ENCODE results near the gene GPSM1. TPM values are rescaled to one million over a fixed set of nuclear protein-coding genes. Genes with fewer than 3 reads are reported as not detected.

The GPSM1 gene
- polyA plus RNA-seq, 1 of the 3 experiments (the other 2 are of a cell fraction), result 26.7 TPM

DNA sequence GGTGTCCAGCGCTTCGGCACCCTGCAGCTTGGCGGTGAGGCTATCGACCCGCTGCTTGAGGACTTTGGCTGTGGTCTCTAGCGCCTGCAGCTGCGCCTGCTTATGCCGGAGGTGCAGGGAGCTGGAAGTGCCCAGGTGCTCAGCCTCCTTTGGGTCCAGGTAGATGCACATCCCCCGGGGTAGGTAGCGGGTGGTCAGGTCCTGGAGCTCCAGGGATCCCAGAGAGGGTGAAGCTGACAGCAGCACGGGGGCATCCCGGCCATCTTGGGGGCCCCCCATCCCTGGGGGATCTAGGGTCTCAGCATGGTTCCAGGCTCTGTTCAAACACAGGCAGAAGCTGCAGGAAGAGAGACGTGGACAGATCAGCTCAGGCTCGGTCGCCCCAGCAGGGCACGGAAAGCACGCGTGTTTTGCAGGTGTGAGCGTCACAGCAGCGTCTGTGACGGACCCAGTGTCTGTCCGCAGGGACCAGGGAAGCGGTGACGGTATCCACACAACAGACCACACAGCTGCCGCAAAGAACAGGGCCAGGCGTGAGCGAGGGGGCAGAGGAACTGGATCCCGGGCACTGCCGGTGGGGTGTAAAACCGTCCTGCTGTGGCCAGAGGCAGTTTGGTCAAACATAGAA, 40.9 kb upstream of the GPSM1 start:
- Histone ChIP-seq H4K20me1 (ENCODE audit: insufficient read depth) (no peaks in the 10 kb centered on the region), H3K4me1 (ENCODE audit: control insufficient read depth in 1 of 2, insufficient read depth in 2 of 2, low read depth in 1 of 2, low read length in 1 of 2) (peaks cover 0 to 19% of the 10 kb centered on the region in 2 experiments; a peak in 2 of 4 replicates), H3K27ac (ENCODE audit: low read depth in 2 of 2, low read length in 1 of 2) (no peak overlapping the region), H3K9me3 (no peaks in the 10 kb centered on the region), H2AFZ (ENCODE audit: low read depth) (no peak overlapping the region), H3K4me2 (no peak overlapping the region), H3K27me3 (ENCODE audit: insufficient read depth) (peaks cover 42% of the 10 kb centered on the region), H3F3A (replicated peaks; ENCODE audit: insufficient read depth) (no peaks in the 10 kb centered on the region), H3K36me3 (replicated peaks in 1 of 2; ENCODE audit: control insufficient read depth in 1 of 2, insufficient read depth in 2 of 2, low read length in 1 of 2) (no peaks in the 10 kb centered on the region), H3K9me2 (no peaks in the 10 kb centered on the region), H3K9ac (no peak overlapping the region), H3K4me3 (ENCODE audit: low read depth in 2 of 2, low read length in 1 of 2) (no peak overlapping the region), H3K79me2 (ENCODE audit: insufficient read depth) (no peaks in the 10 kb centered on the region)
- 65% methylated on average over 9 of the region's 30 CpGs for WGBS (ENCODE audit: low lambda C conversion rate)
- no peak for DNase-seq
- no peak for TF ChIP-seq FOXJ3 (CRISPR knock-in tag; IDR thresholded peaks at IDR 0.05)
- TF ChIP-seq POLR2AphosphoS5 (IDR thresholded peaks at IDR 0.05; ENCODE audit: low read depth, low read length), result no peak
- TF ChIP-seq RAD21 (IDR thresholded peaks at IDR 0.05; ENCODE audit: low read length), result no peak
- no peak for TF ChIP-seq TCF12 (IDR thresholded peaks at IDR 0.05)
- TF ChIP-seq, protein P1, sequence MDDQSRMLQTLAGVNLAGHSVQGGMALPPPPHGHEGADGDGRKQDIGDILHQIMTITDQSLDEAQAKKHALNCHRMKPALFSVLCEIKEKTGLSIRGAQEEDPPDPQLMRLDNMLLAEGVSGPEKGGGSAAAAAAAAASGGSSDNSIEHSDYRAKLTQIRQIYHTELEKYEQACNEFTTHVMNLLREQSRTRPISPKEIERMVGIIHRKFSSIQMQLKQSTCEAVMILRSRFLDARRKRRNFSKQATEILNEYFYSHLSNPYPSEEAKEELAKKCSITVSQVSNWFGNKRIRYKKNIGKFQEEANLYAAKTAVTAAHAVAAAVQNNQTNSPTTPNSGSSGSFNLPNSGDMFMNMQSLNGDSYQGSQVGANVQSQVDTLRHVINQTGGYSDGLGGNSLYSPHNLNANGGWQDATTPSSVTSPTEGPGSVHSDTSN (IDR thresholded peaks at IDR 0.05), result no peak
- TF ChIP-seq EP300 (IDR thresholded peaks at IDR 0.05; ENCODE audit: borderline replicate concordance in 1 of 2, low read depth in 1 of 2, low read length in 1 of 2), result no peak
- TF ChIP-seq, protein P2, sequence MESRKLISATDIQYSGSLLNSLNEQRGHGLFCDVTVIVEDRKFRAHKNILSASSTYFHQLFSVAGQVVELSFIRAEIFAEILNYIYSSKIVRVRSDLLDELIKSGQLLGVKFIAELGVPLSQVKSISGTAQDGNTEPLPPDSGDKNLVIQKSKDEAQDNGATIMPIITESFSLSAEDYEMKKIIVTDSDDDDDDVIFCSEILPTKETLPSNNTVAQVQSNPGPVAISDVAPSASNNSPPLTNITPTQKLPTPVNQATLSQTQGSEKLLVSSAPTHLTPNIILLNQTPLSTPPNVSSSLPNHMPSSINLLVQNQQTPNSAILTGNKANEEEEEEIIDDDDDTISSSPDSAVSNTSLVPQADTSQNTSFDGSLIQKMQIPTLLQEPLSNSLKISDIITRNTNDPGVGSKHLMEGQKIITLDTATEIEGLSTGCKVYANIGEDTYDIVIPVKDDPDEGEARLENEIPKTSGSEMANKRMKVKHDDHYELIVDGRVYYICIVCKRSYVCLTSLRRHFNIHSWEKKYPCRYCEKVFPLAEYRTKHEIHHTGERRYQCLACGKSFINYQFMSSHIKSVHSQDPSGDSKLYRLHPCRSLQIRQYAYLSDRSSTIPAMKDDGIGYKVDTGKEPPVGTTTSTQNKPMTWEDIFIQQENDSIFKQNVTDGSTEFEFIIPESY (IDR thresholded peaks at IDR 0.05; ENCODE audit: borderline replicate concordance, low read depth), result no peak
- TF ChIP-seq GABPA (IDR thresholded peaks at IDR 0.05; ENCODE audit: low read depth), result no peak
- no peak for TF ChIP-seq NRF1 (IDR thresholded peaks at IDR 0.05; ENCODE audit: low read depth, low read length)
- TF ChIP-seq, protein P3, sequence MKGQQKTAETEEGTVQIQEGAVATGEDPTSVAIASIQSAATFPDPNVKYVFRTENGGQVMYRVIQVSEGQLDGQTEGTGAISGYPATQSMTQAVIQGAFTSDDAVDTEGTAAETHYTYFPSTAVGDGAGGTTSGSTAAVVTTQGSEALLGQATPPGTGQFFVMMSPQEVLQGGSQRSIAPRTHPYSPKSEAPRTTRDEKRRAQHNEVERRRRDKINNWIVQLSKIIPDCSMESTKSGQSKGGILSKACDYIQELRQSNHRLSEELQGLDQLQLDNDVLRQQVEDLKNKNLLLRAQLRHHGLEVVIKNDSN (IDR thresholded peaks at IDR 0.05; ENCODE audit: borderline replicate concordance, low read depth), result no peak
- ChIA-PET CTCF (interaction anchor here (0.6 to 2.8 kb wide), 8 partner anchors 10 to 197 kb away, joined by 3 to 11 read pairs (median 4); partner anchors contain the start of gene SEC16A), POLR2A (no interaction called here)

DNA sequence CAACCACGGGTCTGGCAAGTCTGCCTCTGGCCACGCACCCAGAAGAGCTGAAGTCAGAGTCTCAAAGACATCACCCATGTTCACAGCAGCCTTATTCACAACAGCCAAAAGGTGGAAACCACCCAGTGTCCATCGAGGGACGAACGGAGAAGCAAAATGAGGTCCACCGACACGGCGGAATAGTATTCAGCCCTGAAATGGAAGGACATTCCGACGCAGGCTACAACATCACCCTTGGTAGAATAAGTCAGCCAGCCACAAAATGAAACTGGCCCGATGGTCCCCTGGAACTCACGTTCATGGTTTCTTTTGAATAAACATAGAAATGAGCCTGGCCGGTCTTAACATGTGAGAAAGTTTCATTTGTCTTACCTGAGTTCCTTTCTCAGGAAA, 40.4 kb upstream of the GPSM1 start:
- peaks cover 0 to 19% of the 10 kb centered on the region in 2 experiments; a peak in 2 of 4 replicates for H3K4me1 ChIP-seq (ENCODE audit: control insufficient read depth in 1 of 2, insufficient read depth in 2 of 2, low read depth in 1 of 2, low read length in 1 of 2)
- CTCF ChIA-PET, result interaction anchor here (0.6 to 2.8 kb wide), 6 partner anchors 20 to 196 kb away, joined by 3 to 11 read pairs (median 5); partner anchors contain the start of gene SEC16A
- no peaks in the 10 kb centered on the region for H3K9me2 ChIP-seq
- H3K79me2 ChIP-seq (ENCODE audit: insufficient read depth), result no peaks in the 10 kb centered on the region
- H3K27ac ChIP-seq (ENCODE audit: low read depth in 2 of 2, low read length in 1 of 2), result no peak overlapping the region
- H3K27me3 ChIP-seq (ENCODE audit: insufficient read depth), result peaks cover 42% of the 10 kb centered on the region
- H3F3A ChIP-seq (replicated peaks; ENCODE audit: insufficient read depth), result no peaks in the 10 kb centered on the region
- no peak overlapping the region for H3K4me3 ChIP-seq (ENCODE audit: low read depth in 2 of 2, low read length in 1 of 2)
- TF ChIP-seq, protein P2 (IDR thresholded peaks at IDR 0.05; ENCODE audit: borderline replicate concordance, low read depth), result no peak
- TF ChIP-seq FOXJ3 (CRISPR knock-in tag; IDR thresholded peaks at IDR 0.05) (no peak), NFIC (IDR thresholded peaks at IDR 0.05; ENCODE audit: borderline replicate concordance) (no peak), TEAD4 (IDR thresholded peaks at IDR 0.05; ENCODE audit: borderline replicate concordance, insufficient read depth) (no peak), MXI1 (IDR thresholded peaks at IDR 0.05; ENCODE audit: low read depth, low read length) (no peak), GATA2 (CRISPR knock-in tag; IDR thresholded peaks at IDR 0.05) (no peak), GABPA (IDR thresholded peaks at IDR 0.05; ENCODE audit: low read depth) (no peak), EP300 (IDR thresholded peaks at IDR 0.05; ENCODE audit: borderline replicate concordance in 1 of 2, low read depth in 1 of 2, low read length in 1 of 2) (no peak), FOXM1 (IDR thresholded peaks at IDR 0.05; ENCODE audit: low read depth) (no peak), RAD21 (IDR thresholded peaks at IDR 0.05; ENCODE audit: low read length) (no peak), RFX5 (IDR thresholded peaks at IDR 0.05; ENCODE audit: low read length) (no peak)
- TF ChIP-seq, protein P3 (IDR thresholded peaks at IDR 0.05; ENCODE audit: borderline replicate concordance, low read depth), result no peak
- H3K9me3 ChIP-seq, result no peaks in the 10 kb centered on the region
- no peak for DNase-seq
- no peak overlapping the region for H3K9ac ChIP-seq
- 84% methylated on average over 13 of the region's 13 CpGs for WGBS (ENCODE audit: low lambda C conversion rate)
- H4K20me1 ChIP-seq (ENCODE audit: insufficient read depth), result no peaks in the 10 kb centered on the region
- POLR2A ChIA-PET, result no interaction called here
- no peak overlapping the region for H2AFZ ChIP-seq (ENCODE audit: low read depth)
- H3K36me3 ChIP-seq (replicated peaks in 1 of 2; ENCODE audit: control insufficient read depth in 1 of 2, insufficient read depth in 2 of 2, low read length in 1 of 2), result no peaks in the 10 kb centered on the region
- H3K4me2 ChIP-seq, result no peak overlapping the region

Data from SK-N-SH (cell line).